Posterior vena cava (tissue), 2 donors: ENCODE results near the gene CLIC4. TPM values are rescaled to one million over a fixed set of nuclear protein-coding genes. Genes with fewer than 3 reads are reported as not detected.

ENCODE experiments used
- DNase-seq: peaks from one replicate; pipeline ENCODE4 v3.0.0-alpha.2; 2020; ENCODE audit warnings: low spot score
- intact Hi-C, 2 donors: fragments of 100-400 bp; cut with DNase I; formaldehyde crosslinking; loops; one replicate each; pipeline versions ENCODE4 v1.14.1 to v1.14.2; 2022 to 2023
- total RNA-seq, 2 donors: library from RNA; stranded (reverse); fragmentation: NEBNext Ultra II Directional; extraction: Animal tissue kit (Norgen Biotek cat#: 25700); gene quantifications; one replicate each; pipeline ENCODE4 v1.2.1, GENCODE V29; 2021
- donor health status: DM: yes; HTN: yes; CAD: no.
- donor health status: DM: yes; HTN: yes; CAD: no.

Gene CLIC4
- total RNA-seq, 2 donors from 2014 or later, result 566 to 848 TPM

DNA sequence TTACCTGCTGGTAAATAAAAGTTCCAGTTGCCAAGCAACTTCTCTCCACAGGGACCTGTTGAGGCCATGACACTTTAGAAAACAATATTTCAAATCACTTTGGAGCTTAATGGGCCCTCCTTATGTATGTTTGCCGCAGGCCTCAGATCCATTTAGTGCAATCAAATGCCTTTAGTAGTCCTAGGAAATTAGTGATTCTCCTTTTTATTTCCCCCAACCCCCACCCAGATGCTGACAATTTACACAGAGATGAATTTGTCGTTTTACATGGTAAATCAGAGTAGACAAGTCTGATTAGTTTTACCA is 83.6 kb downstream of the CLIC4 start:
- intact Hi-C loops, result no loop called here
- DNase-seq, result no peak

DNA sequence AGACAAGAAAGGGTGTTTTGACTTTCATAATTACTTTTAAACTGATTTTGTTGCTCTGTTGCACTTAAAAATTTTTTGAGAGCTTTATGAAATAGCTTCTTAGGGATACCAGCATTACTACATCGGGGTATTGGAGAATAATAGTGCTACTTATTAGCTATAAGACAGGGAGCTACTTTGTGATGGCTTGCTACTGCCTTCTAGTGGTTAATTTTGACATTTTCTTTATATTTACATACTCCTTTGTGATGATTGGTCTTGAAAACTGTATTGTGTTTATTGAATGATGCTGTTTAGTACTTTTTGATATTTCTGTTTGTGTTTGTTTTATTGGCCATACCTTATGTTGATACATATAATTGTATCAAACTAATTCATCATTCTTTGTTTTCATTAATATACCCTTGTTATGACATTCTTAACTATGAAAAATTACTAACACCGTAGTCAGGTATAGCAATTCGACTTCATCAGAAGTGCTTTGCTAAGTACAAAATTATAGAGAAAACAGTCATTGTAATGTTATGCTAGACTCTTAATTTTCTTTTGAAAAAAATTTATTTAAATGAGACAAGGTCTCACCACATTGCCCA is 85.5 kb downstream of the CLIC4 start:
- intact Hi-C loops, result loop anchor here in 1 of 2 donors (2.0 kb wide), 1 partner anchor 142 kb away; no protein-coding TSS in a partner anchor
- no peak for DNase-seq

DNA sequence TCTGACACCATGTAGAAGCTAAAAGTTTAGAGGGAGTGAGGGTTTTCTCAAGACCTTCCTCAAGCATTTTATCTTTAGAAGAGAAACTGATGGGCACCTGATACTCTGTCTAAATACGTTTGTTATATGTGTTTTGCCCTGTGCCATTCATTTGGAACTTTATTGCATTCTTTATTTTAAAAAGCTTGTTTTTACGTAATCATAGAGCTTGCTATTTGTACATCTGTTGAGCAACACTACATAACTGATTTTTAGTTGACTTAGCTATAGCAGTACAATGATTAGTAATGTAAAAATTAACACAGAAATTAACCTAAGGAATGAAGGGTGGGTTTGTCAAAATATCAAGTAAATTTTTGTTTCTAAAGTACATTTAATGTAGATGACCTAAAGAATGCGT is 96.3 kb downstream of the CLIC4 start:
- intact Hi-C loops, result no loop called here
- DNase-seq, result no peak

DNA sequence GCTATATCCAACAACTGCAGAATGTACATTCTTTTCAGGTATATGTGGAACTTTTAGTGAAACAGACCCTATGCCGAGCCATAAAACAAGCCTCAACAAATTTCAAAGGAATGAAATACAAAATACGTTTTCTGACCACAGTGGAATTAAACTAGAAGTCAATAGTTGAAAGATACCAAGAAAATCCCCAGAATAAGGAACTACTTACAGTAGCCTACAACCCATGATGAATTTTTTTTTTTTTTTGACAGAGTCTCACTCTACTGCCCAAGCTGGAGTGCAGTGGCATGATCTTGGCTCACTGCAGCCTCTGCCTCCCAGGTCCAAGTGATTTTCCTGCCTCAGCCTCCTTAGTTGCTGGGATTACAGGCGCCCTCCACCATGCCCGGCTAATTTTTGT is 101.4 kb downstream of the CLIC4 start:
- no peak for DNase-seq
- intact Hi-C loops, result no loop called here

DNA sequence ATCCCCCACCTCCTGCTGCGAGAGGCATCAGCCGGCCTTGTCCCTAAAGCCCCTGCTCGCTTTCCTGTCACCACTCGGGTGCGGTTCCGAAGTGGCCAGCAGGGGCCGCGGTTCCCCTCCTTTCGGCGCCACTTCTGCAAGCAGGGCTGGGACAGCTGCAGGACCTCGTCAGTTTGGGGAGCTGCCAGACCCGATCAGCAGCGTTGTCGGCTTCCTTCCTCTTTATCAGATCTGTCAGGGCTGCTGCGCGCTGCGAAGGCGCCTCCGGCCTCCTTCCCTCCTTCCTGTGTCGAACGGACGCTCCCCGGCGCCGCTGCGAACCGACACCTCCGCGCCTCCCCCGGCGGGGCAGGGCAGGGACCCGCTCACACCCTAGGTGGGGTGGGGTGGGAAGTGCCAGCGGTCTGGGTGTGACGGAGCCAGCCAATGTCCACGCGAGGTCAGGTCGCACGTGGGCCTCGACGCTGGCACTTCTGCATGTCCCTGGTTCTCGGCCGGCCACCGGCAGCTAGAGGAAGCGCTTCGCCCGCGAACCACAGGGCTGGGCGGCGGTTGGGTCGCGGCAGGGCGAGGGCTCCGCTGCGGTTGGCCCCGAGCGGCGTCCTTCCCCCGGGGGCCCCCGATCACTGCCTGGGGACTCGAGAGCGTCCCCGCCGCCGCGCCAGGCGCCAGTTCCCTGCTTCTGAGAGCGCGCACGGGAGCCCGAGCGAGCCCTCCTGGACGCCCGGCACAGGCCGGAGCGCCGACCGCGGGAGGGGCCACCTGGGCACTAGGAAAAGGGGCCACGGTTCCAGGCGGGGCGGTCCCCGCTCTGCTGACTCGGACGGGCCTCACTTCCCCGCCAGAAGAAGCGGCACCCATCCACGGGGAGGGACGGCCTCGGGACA is 103.0 kb downstream of the CLIC4 start:
- DNase-seq, result peak; percentile 98
- intact Hi-C loops, result no loop called here

DNA sequence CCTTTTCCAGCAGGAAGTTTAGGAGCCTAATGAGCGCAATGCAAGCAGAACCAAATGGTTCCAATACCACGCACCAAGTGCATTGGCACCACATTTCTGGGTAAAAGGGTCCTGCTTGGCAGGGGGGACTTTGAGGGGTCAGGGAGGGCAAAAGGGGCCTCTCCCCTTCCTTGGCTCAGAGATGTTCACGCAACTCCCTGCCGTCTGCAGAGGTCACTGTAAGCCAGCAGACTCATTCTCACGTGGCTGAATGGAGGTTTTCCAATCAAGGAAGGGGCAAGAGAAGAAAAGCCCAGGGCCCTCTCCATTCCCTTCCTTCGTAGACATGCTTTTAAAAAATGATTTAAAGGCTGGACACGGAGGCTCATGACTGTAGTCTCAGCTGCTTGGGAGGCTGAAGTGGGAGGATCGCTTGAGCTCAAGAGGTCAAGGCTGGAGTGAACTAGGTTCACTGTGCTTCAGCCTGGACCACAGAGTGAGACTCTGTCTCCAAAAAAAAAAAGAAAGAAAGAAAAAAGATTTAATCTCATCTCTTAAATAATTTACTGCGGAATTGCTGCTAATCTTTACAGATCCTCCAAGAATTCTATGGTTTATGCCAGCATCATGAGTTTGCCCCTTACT is 104.5 kb downstream of the CLIC4 start:
- intact Hi-C loops, result loop anchor here in 1 of 2 donors (5.0 to 10.0 kb wide), 3 partner anchors 188 to 355 kb away; no protein-coding TSS in a partner anchor
- DNase-seq, result peak; percentile 18

DNA sequence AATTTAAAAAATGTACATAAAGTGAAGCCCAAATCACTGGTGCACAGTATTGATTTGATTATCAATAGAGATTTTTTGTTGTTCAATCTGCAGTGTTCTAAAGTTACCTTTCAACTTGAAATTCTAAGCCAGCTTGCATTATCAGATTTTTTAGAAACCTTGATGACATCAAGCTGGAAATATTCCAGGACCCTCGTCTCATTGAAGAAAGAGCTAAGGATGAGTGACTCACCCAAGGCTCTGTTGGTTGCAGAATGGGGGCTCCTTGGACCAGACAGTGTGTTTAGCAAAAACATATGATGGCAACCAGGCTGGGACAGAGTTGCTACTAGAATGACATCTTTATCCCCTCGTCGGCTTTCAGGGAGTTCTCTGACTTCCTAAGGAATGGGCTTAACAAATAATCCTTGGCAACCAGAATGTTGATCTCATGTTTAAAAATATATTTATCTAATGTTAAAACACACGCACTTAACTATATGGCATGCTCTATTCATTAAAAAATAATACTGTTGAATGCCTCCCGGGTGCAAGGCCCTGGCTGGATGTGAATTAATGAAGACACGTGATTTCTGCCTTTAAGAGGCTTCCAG is 105.2 kb downstream of the CLIC4 start:
- DNase-seq, result no peak
- intact Hi-C loops, result loop anchor here in 1 of 2 donors (5.0 to 10.0 kb wide), 3 partner anchors 187 to 354 kb away; no protein-coding TSS in a partner anchor

DNA sequence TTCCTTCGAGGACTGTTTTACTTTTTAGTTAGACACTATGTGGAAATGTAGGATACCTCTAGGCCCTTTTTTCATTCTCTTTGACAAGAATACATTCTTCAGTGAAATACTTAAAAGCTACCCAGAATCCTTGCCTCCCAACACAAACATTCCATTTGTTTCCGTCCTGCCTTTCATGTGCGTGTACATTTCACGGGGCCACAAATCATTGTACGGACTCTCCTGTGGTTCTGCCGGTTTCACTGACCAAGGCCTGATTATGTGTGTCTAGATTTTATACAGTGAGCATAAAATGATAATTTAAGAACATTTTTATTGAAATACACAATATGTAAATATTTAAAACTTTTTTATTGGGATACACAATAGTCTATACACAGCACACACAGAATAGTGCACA is 108.4 kb downstream of the CLIC4 start:
- intact Hi-C loops, result loop anchor here in 1 of 2 donors (5.0 to 10.0 kb wide), 3 partner anchors 184 to 351 kb away; no protein-coding TSS in a partner anchor
- DNase-seq, result no peak

DNA sequence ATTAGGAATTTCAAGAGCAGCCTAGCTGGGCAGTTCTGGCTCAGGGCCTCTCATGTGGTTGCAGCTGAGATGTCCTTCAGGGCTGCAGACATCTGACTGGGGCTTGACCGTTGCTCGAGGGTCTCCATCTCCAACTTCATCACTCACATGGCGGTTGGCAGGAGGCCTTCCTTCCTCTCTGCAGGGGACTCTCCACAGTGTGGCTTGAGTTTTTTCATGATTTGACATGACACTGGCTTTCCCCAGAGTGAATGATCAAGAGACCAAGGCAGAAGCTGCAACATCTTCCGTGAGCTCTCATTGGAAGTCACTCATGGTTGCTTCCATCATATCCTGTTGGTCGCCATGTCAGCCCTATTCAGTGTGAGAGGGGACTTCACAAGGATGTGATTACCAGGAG is 110.2 kb downstream of the CLIC4 start:
- peak; percentile 13 for DNase-seq
- intact Hi-C loops, result loop anchor here in 1 of 2 donors (10.0 kb wide), 2 partner anchors 249 to 349 kb away; no protein-coding TSS in a partner anchor

DNA sequence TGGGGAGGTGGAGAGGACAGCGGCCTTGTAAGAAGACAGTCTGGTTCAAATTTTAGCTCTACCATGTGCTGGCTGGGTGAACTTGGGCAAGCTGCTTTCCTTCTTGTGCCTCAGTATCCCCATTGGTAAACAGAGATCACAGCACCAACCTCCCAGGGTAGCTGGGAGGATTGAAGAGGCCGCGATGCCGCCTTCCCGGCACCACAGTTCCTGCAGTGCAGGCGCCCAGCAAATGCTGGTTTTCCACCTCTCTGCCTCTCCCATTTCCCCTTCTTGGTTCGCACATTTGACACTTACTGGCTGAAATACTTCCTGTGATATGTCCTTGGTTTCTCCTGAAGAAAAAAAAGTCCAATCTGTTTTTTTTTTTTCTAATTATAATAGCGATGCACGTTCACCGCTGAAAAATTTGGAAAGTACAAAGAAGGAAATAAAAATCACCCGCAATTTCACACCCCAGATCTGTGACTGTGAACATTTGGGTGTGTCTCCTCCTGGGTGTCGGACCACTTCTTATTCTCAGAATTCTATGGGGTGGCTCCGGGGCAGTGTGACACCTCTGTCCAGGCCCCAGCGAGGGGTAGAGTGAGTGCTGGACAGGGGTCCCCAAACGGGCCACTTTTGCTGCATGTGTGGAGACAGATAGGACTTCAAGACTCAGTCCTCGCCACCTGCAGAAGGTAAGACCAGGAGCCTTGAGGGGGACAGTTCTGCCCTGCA is 111.7 kb downstream of the CLIC4 start:
- peak; percentile 49 for DNase-seq
- intact Hi-C loops, result loop anchor here in 1 of 2 donors (10.0 kb wide), 2 partner anchors 248 to 348 kb away; no protein-coding TSS in a partner anchor

DNA sequence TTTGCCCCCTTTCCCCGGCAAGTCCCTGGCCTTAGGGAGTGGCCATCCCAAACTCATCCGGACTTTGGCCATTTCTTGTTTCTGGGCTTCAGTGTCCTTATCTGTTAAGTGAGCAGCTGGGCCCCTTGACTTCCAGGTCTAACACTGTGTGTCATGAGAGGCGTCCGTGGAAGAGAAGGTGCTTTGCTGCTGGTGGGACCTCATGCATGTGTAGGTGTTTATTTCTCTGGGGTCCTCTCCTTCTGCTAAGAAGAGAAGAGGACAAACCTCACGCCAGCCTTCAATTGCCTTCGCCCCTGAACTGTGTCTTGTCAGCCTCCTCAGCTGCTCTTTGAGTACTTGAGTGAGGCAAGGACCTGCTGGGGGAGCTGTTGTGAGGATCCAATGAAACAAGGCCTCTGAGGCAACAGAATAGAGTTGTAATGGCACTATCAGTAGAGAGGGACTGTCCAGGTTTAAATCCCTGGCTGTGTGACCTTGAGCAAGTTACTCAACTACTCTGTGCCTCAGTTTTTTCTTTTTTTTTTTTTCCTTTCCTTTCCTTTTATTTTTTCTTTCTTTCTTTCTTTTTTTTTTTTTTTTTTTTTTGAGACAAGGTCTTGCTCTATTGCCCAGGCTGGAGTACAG is 112.4 kb downstream of the CLIC4 start:
- intact Hi-C loops, result loop anchor here in 1 of 2 donors (10.0 kb wide), 2 partner anchors 247 to 347 kb away; no protein-coding TSS in a partner anchor
- peak; percentile 40 for DNase-seq

DNA sequence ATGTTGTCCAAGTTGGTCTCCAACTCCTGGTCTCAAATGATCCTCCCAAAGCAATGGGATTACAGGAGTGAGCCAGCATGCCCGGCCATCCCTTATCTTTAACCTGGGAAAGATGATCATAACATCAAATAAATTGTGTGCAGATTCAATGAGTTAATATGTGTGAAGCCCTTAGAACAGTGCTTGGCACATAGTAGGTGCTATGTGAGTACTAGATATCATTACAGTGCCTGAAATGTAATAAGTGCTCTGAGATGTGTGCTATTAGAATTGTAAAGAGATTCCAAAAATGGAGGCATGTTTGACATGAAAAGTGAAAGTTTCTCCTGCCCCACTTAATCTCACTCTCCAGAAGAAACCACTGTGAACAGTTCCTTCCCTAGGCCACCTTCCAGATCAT is 113.0 kb downstream of the CLIC4 start:
- no peak for DNase-seq
- intact Hi-C loops, result loop anchor here in 1 of 2 donors (10.0 kb wide), 2 partner anchors 247 to 347 kb away; no protein-coding TSS in a partner anchor

DNA sequence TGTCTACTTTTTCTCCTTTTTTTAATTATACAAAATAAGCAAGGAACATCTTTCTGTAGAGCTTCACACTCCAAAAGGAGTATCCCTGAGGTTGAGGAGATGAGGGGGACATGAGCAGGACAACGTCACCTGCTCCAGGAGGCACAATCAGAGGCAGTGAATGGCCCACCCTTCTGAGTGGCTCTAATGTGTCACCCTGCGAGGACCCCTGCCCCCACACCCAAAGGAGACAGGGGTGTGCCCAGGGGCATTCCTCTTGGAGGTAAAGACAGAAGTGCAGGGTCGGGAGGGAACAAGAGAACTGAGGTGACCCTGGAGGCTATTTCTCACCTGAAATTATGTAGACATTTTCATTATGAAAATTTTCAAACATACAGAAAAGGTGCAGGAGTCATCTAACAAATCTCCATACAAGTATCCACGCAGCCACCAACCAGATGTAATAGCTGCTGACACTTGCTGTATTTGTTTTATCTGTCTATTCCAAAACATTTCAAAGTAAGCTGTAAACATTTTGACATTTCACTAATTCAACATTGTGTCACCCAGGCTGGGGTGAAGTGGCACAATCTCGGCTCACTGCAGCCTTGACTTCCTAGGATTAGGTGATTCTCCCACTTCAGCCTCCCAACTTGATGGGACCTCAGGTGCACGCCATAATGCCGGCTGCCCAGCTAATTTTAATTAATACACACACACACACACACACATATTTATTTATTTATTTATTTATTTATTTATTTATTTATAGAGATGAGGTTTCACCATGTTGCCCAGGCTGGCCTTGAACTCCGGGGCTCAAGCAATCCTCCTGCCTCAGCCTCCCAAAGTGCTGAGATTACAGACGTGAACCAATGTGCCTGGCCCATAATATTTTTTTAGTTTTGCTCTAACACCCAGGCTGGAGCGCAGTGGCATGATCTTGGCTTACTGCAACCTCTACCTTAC is 114.1 kb downstream of the CLIC4 start:
- intact Hi-C loops, result loop anchor here in 1 of 2 donors (10.0 kb wide), 2 partner anchors 245 to 345 kb away; no protein-coding TSS in a partner anchor
- DNase-seq, result peak; percentile 58

DNA sequence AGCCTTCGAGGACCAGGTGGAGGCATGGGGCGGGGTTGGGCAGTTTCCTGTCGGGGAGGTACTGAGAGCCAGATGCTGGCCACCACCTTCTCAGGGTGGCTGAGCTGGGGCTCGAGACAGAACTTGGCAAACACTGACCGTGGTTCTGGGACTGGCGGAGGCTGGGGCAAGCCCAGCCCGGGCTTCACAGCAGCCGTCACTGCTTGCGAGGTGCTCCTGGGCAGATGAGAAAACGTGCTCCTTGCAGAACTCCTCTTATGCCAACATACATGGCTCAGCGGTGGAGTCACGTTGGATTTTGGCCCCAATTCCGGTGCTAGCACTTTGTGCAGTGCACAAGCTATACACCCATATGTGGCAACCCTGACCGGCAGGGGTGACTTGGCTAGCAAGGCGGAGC is 115.6 kb downstream of the CLIC4 start:
- intact Hi-C loops, result no loop called here
- peak; percentile 64 for DNase-seq

DNA sequence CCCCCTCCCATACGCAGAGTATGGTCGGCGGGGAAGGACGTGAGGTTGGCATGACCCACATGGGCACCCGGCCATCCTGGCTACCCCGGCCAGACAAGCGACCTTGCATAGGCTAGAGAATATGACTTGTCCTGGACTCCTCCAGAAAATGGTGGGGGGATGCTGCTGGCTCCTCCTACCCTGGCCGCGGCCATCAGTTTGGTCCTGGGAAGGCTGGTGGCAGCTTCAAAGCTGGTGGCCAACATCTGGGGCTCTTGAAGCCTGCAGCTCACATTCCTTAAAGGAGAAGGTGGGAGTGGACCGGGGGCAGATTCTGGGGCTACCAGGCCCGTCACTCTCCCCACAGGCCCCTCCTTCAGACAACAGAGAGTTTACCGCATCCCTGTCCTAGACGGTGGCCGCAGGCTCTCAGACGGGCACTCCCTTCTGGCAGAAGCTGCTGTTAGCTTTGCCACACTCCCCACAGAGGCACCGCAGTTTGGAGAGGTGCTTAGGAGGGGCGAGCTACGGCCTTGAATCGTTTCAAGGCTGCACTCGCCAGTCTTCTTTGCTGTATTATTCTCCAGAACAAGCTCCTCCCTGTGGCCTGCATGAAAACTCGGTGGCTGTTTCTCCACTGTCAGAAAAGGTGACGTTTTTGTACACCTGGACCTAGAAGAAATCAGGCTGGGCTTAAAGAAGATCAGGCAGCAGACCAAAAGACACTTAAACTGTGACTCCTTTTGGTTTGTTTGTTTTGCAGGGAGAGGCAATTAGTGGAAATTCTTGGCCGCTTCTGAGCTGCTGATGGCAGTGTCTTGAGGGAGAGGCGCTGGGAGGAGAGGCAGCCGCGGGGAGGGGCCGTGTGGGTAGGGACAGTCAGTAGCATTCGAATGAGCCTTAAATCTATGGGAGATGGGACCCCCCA is 116.8 kb downstream of the CLIC4 start:
- peak; percentile 59 for DNase-seq
- intact Hi-C loops, result loop anchor here in 1 of 2 donors (2.0 kb wide), 1 partner anchor 53 kb away; no protein-coding TSS in a partner anchor
